IPS DF 19.7 (cell line): ENCODE data around the gene SLC6A18.

Experiments
- DNase-seq: peaks from one replicate; pipeline ENCODE4 v3.0.0-alpha.2; 2013; ENCODE audit warnings: low read depth, low spot score

SLC6A18 gene

GRCh38 chr5:1225081-1225480, at the start of gene SLC6A18:
SLC6A18 (plus strand) TSS chr5:1225381; CDS start chr5:1225478, 97 bp downstream.
- DNase-seq = no peak

- DNase-seq = no peak
Observed at GRCh38 chr5:1175801-1176472, 49.2 kb upstream of the SLC6A18 start.

GRCh38 chr5:1176473-1177391, 48.4 kb upstream of the SLC6A18 start:
- peak; percentile 54 for DNase-seq

- DNase-seq = no peak
Observed at GRCh38 chr5:1177826-1178528, 47.2 kb upstream of the SLC6A18 start.

GRCh38 chr5:1178529-1179382, 46.4 kb upstream of the SLC6A18 start:
- no peak for DNase-seq

GRCh38 chr5:1179383-1179715, 45.8 kb upstream of the SLC6A18 start:
- no peak for DNase-seq

GRCh38 chr5:1180096-1180495, 45.1 kb upstream of the SLC6A18 start:
- DNase-seq = no peak

- DNase-seq = no peak
Observed at GRCh38 chr5:1180841-1181271, 44.3 kb upstream of the SLC6A18 start.

GRCh38 chr5:1181451-1182359, 43.5 kb upstream of the SLC6A18 start:
- DNase-seq = no peak

- DNase-seq = no peak
Observed at GRCh38 chr5:1182360-1182632, 42.9 kb upstream of the SLC6A18 start.

- no peak for DNase-seq
Observed at GRCh38 chr5:1182633-1183423, 42.4 kb upstream of the SLC6A18 start.

- DNase-seq = no peak
Observed at GRCh38 chr5:1183424-1184162, 41.6 kb upstream of the SLC6A18 start.

- DNase-seq = no peak
Observed at GRCh38 chr5:1184163-1184470, 41.1 kb upstream of the SLC6A18 start.

- DNase-seq = no peak
Observed at GRCh38 chr5:1184481-1184880, 40.7 kb upstream of the SLC6A18 start.

GRCh38 chr5:1185038-1185627, 40.0 kb upstream of the SLC6A18 start:
- no peak for DNase-seq

GRCh38 chr5:1185629-1186350, 39.4 kb upstream of the SLC6A18 start:
- DNase-seq = no peak

- DNase-seq = no peak
Observed at GRCh38 chr5:1186351-1187233, 38.6 kb upstream of the SLC6A18 start.
